HepG2 (cell line): Measurements from ENCODE around the gene IRF6.

Experiments
- POLR2AphosphoS5 ChIP-seq: IDR thresholded peaks from 2 replicates; pipeline ENCODE4 v1.6.1; 2012; ENCODE audit warnings: low read depth, low read length
- ZC3H4 ChIP-seq: sonication (generic); formaldehyde crosslinking; IDR thresholded peaks from 2 replicates; pipeline ENCODE4 v1.4.0; 2020; ENCODE audit warnings: missing genetic modification reagents, borderline replicate concordance
- ZFP37 ChIP-seq: sonication (generic); formaldehyde crosslinking; IDR thresholded peaks from 2 replicates; pipeline ENCODE4 v1.4.0; 2020; ENCODE audit warnings: missing genetic modification reagents, borderline replicate concordance
- ZNF121 ChIP-seq: sonication (generic); formaldehyde crosslinking; IDR thresholded peaks from 2 replicates; pipeline ENCODE4 v1.5.0; 2020; ENCODE audit warnings: mild to moderate bottlenecking, missing genetic modification reagents
- ZNF207 ChIP-seq: fragments of 450-650 bp; IDR thresholded peaks from 2 replicates; pipeline ENCODE4 v1.6.1; 2016; ENCODE audit warnings: antibody characterized with exemption, borderline replicate concordance
- ZNF501 ChIP-seq: sonication (generic); formaldehyde crosslinking; IDR thresholded peaks from 2 replicates; pipeline ENCODE4 v1.5.1; 2020; ENCODE audit warnings: mild to moderate bottlenecking, moderate library complexity, missing genetic modification reagents
- ZNF564 ChIP-seq: sonication (generic); formaldehyde crosslinking; IDR thresholded peaks from 2 replicates; pipeline ENCODE4 v1.8.1; 2023; ENCODE audit warnings: mild to moderate bottlenecking, missing genetic modification reagents
- ZNF7 ChIP-seq: IDR thresholded peaks from 2 replicates; pipeline ENCODE4 v1.6.1; 2016; ENCODE audit warnings: missing biosample characterization, missing genetic modification reagents
- TF ChIP-seq, protein P1 (sequence below), 2 experiments: IDR thresholded peaks; 2 replicates each; pipeline ENCODE4 v1.6.1; 2011 to 2012; ENCODE audit warnings: low read length in 2 of 2, borderline replicate concordance in 1 of 2, low read depth in 1 of 2, mild to moderate bottlenecking in 1 of 2, moderate library complexity in 1 of 2
- TF ChIP-seq, protein P2 (sequence below): sonication (generic); formaldehyde crosslinking; IDR thresholded peaks from 2 replicates; pipeline ENCODE4 v1.4.0; 2020; ENCODE audit warnings: missing genetic modification reagents
- TF ChIP-seq, protein P3 (sequence below): sonication (generic); formaldehyde crosslinking; IDR thresholded peaks from 2 replicates; pipeline ENCODE4 v1.5.0; 2020; ENCODE audit warnings: mild to moderate bottlenecking, missing genetic modification reagents, moderate library complexity
- TF ChIP-seq, protein P4 (sequence below): sonication (generic); formaldehyde crosslinking; conservative IDR thresholded peaks from 2 replicates; pipeline ENCODE4 v1.4.0; 2020; ENCODE audit warnings: missing genetic modification reagents

DNA sequence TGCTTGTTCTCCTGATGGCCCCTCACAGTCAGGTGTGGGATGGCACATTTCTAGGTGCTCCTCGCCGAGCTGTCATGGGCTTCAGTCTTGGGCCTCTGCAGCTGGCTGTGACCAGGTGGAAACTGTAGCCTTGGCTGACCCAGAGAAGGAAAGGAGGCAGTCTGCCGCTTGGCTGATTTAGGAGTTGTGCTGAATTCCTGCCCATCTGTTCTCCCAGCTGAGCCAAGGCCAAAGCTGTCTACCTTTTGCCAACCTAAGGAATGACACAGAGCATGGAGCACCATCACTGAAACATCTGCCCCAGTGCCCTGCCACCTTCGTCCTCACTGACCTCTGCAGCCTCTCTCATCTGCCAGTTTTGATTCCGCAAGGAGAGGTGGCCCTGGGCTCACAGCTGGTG lies 49.7 kb upstream of the IRF6 start:
- TF ChIP-seq, protein P1, sequence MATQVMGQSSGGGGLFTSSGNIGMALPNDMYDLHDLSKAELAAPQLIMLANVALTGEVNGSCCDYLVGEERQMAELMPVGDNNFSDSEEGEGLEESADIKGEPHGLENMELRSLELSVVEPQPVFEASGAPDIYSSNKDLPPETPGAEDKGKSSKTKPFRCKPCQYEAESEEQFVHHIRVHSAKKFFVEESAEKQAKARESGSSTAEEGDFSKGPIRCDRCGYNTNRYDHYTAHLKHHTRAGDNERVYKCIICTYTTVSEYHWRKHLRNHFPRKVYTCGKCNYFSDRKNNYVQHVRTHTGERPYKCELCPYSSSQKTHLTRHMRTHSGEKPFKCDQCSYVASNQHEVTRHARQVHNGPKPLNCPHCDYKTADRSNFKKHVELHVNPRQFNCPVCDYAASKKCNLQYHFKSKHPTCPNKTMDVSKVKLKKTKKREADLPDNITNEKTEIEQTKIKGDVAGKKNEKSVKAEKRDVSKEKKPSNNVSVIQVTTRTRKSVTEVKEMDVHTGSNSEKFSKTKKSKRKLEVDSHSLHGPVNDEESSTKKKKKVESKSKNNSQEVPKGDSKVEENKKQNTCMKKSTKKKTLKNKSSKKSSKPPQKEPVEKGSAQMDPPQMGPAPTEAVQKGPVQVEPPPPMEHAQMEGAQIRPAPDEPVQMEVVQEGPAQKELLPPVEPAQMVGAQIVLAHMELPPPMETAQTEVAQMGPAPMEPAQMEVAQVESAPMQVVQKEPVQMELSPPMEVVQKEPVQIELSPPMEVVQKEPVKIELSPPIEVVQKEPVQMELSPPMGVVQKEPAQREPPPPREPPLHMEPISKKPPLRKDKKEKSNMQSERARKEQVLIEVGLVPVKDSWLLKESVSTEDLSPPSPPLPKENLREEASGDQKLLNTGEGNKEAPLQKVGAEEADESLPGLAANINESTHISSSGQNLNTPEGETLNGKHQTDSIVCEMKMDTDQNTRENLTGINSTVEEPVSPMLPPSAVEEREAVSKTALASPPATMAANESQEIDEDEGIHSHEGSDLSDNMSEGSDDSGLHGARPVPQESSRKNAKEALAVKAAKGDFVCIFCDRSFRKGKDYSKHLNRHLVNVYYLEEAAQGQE (IDR thresholded peaks at IDR 0.05; ENCODE audit: borderline replicate concordance in 1 of 2, low read depth in 1 of 2, low read length in 2 of 2), result no peak
- TF ChIP-seq ZC3H4 (CRISPR knock-in tag) (no peak), ZNF207 (no peak), POLR2AphosphoS5 (no peak), ZNF564 (CRISPR knock-in tag) (no peak), ZNF121 (no peak), ZNF7 (no peak), ZNF501 (CRISPR knock-in tag) (no peak), ZFP37 (CRISPR knock-in tag) (no peak)
- TF ChIP-seq, protein P2, sequence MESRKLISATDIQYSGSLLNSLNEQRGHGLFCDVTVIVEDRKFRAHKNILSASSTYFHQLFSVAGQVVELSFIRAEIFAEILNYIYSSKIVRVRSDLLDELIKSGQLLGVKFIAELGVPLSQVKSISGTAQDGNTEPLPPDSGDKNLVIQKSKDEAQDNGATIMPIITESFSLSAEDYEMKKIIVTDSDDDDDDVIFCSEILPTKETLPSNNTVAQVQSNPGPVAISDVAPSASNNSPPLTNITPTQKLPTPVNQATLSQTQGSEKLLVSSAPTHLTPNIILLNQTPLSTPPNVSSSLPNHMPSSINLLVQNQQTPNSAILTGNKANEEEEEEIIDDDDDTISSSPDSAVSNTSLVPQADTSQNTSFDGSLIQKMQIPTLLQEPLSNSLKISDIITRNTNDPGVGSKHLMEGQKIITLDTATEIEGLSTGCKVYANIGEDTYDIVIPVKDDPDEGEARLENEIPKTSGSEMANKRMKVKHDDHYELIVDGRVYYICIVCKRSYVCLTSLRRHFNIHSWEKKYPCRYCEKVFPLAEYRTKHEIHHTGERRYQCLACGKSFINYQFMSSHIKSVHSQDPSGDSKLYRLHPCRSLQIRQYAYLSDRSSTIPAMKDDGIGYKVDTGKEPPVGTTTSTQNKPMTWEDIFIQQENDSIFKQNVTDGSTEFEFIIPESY (CRISPR knock-in tag), result no peak
- TF ChIP-seq, protein P3, sequence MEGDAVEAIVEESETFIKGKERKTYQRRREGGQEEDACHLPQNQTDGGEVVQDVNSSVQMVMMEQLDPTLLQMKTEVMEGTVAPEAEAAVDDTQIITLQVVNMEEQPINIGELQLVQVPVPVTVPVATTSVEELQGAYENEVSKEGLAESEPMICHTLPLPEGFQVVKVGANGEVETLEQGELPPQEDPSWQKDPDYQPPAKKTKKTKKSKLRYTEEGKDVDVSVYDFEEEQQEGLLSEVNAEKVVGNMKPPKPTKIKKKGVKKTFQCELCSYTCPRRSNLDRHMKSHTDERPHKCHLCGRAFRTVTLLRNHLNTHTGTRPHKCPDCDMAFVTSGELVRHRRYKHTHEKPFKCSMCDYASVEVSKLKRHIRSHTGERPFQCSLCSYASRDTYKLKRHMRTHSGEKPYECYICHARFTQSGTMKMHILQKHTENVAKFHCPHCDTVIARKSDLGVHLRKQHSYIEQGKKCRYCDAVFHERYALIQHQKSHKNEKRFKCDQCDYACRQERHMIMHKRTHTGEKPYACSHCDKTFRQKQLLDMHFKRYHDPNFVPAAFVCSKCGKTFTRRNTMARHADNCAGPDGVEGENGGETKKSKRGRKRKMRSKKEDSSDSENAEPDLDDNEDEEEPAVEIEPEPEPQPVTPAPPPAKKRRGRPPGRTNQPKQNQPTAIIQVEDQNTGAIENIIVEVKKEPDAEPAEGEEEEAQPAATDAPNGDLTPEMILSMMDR (CRISPR knock-in tag), result no peak
- TF ChIP-seq, protein P4, sequence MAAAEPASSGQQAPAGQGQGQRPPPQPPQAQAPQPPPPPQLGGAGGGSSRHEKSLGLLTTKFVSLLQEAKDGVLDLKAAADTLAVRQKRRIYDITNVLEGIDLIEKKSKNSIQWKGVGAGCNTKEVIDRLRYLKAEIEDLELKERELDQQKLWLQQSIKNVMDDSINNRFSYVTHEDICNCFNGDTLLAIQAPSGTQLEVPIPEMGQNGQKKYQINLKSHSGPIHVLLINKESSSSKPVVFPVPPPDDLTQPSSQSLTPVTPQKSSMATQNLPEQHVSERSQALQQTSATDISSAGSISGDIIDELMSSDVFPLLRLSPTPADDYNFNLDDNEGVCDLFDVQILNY, result no peak
